HG03045 (cell line): ENCODE measurements around the gene ARFRP1.

Experiments
- ATAC-seq: cut with Tn5 transposase; IDR thresholded peaks from one replicate; pipeline ENCODE4 v1.9.1; 2021; ENCODE audit warnings: mild to moderate bottlenecking, moderate library complexity; ENCODE audit not compliant: unreplicated experiment

Gene ARFRP1

GRCh38 chr20:63692436-63693082 is 15.2 kb downstream of the ARFRP1 start:
- no peak for ATAC-seq

- ATAC-seq = no peak
Observed at GRCh38 chr20:63691711-63692435, 15.9 kb downstream of the ARFRP1 start.

GRCh38 chr20:63690898-63691710 is 16.7 kb downstream of the ARFRP1 start:
- ATAC-seq = no peak

- ATAC-seq = no peak
Observed at GRCh38 chr20:63690003-63690897, 17.5 kb downstream of the ARFRP1 start.

- no peak for ATAC-seq
Observed at GRCh38 chr20:63689046-63690002, 18.5 kb downstream of the ARFRP1 start.

GRCh38 chr20:63688228-63689045 is 19.3 kb downstream of the ARFRP1 start:
- ATAC-seq = no peak

GRCh38 chr20:63687419-63688178 is 20.2 kb downstream of the ARFRP1 start:
- no peak for ATAC-seq

- ATAC-seq = no peak
Observed at GRCh38 chr20:63686492-63687321, 21.1 kb downstream of the ARFRP1 start.

GRCh38 chr20:63686094-63686491 is 21.7 kb downstream of the ARFRP1 start:
- no peak for ATAC-seq

GRCh38 chr20:63685269-63686026 is 22.3 kb downstream of the ARFRP1 start:
- ATAC-seq = no peak

- no peak for ATAC-seq
Observed at GRCh38 chr20:63682384-63683139, 25.2 kb downstream of the ARFRP1 start.

- no peak for ATAC-seq
Observed at GRCh38 chr20:63681609-63682142, 26.1 kb downstream of the ARFRP1 start.

GRCh38 chr20:63680857-63681608 is 26.7 kb downstream of the ARFRP1 start:
- ATAC-seq = no peak

- ATAC-seq = no peak
Observed at GRCh38 chr20:63680427-63680826, 27.3 kb downstream of the ARFRP1 start.
